ENCODE data around the gene OTOP3. TPM values are rescaled to one million over a fixed set of nuclear protein-coding genes. Genes with fewer than 3 reads are reported as not detected.

OTOP3 gene
- total and polyA plus RNA-seq, 7 experiments from 2014 or later = not detected

DNA sequence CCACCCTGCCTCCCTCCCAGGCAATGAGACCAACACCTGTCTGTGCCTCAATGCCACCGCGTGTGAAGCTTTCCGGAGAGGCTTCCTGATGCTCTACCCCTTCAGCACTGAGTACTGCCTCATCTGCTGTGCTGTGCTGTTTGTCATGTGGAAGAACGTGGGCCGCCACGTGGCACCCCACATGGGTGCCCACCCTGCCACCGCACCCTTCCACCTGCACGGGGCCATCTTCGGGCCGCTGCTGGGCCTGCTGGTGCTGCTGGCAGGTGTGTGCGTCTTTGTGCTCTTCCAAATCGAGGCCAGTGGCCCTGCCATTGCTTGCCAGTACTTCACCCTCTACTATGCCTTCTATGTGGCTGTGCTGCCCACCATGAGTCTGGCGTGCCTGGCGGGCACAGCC lies 10.9 kb downstream of the OTOP3 start:
- DNase-seq = no peak
- H3K4me3 ChIP-seq (ENCODE audit: low read length) = no peak overlapping the region
- Mint-ChIP-seq H3K36me3 (no peaks in the 10 kb centered on the region), H3K4me3 (no peak overlapping the region), H3K4me1 (no peaks in the 10 kb centered on the region), H3K9me3 (no peaks in the 10 kb centered on the region), H3K27me3 (peaks cover 4 to 20% (median 8%) of the 10 kb centered on the region in 5 donors), H3K27ac (no peak overlapping the region)
- ATAC-seq = no peak
- intact Hi-C loops (cut with micrococcal nuclease) = no loop called here
- H3K36me3 ChIP-seq (ENCODE audit: control insufficient read depth in 2 of 3, insufficient read depth in 3 of 3, low read length in 3 of 3) = no peaks in the 10 kb centered on the region
- H3K9me3 ChIP-seq (ENCODE audit: control insufficient read depth in 2 of 3, low read length in 3 of 3) = no peaks in the 10 kb centered on the region
- ChIA-PET CTCF (no interaction called here), POLR2A (no interaction called here)
- H3K4me1 ChIP-seq (ENCODE audit: control insufficient read depth in 2 of 2, insufficient read depth in 2 of 2, low read length in 2 of 2) = no peaks in the 10 kb centered on the region
- no peak overlapping the region for H3K27ac ChIP-seq (ENCODE audit: low read depth, low read length)
- H3K27me3 ChIP-seq (ENCODE audit: control insufficient read depth in 2 of 2, insufficient read depth in 2 of 2, low read length in 2 of 2) = no peaks in the 10 kb centered on the region

DNA sequence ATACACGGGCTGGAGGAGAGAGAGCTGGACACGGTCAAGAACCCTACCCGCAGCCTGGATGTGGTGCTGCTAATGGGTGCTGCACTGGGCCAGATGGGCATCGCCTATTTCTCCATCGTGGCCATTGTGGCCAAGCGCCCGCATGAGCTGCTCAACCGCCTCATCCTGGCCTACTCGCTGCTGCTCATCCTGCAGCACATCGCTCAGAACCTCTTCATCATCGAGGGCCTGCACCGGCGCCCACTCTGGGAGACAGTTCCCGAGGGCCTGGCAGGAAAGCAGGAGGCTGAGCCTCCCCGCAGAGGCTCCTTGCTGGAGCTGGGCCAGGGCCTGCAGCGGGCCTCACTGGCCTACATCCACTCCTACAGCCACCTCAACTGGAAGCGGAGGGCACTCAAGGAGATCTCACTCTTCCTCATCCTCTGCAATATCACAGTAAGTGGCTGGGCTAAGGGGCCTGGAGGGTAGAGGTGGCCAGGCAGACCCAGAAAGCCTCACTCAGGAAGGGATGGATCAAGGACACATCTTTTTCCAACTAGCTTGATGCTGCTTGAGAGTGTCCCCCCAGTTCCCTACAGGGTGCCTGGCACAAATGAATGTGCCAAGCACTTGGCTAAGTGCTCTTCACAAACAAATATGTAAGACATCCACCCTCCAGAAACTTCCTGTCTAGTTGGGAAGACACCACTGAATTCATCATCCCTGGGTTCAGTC lies 11.5 kb downstream of the OTOP3 start:
- Mint-ChIP-seq H3K27me3 (peaks cover under 1 to 17% (median 4%) of the 10 kb centered on the region in 5 donors), H3K9me3 (no peaks in the 10 kb centered on the region), H3K36me3 (no peaks in the 10 kb centered on the region), H3K4me3 (no peak overlapping the region), H3K27ac (no peak overlapping the region), H3K4me1 (no peaks in the 10 kb centered on the region)
- no peaks in the 10 kb centered on the region for H3K27me3 ChIP-seq (ENCODE audit: control insufficient read depth in 2 of 2, insufficient read depth in 2 of 2, low read length in 2 of 2)
- no peak overlapping the region for H3K4me3 ChIP-seq (ENCODE audit: low read length)
- CTCF ChIA-PET = no interaction called here
- H3K4me1 ChIP-seq (ENCODE audit: control insufficient read depth in 2 of 2, insufficient read depth in 2 of 2, low read length in 2 of 2) = no peaks in the 10 kb centered on the region
- no peaks in the 10 kb centered on the region for H3K9me3 ChIP-seq (ENCODE audit: control insufficient read depth in 2 of 3, low read length in 3 of 3)
- no peaks in the 10 kb centered on the region for H3K36me3 ChIP-seq (ENCODE audit: control insufficient read depth in 2 of 3, insufficient read depth in 3 of 3, low read length in 3 of 3)
- POLR2A ChIA-PET = no interaction called here
- ATAC-seq (no peak), DNase-seq (no peak)
- intact Hi-C loops (cut with micrococcal nuclease) = no loop called here
- no peak overlapping the region for H3K27ac ChIP-seq (ENCODE audit: low read depth, low read length)

GRCh38 chr17:74949455-74950115 lies 13.9 kb downstream of the OTOP3 start:
- no peaks in the 10 kb centered on the region for H3K36me3 Mint-ChIP-seq
- no peak overlapping the region for H3K4me3 Mint-ChIP-seq
- no peak overlapping the region for H3K4me3 ChIP-seq (ENCODE audit: low read length)
- no peak overlapping the region for H3K27ac Mint-ChIP-seq
- H3K27me3 ChIP-seq (ENCODE audit: control insufficient read depth in 2 of 2, insufficient read depth in 2 of 2, low read length in 2 of 2) = no peaks in the 10 kb centered on the region
- no peak for ATAC-seq
- POLR2A ChIA-PET = no interaction called here
- CTCF ChIA-PET = interaction anchor here (0.7 to 0.9 kb wide), 2 partner anchors 57 to 118 kb away, joined by 3 read pairs; no protein-coding TSS in a partner anchor
- no peak overlapping the region for H3K27ac ChIP-seq (ENCODE audit: low read depth, low read length)
- intact Hi-C loops (cut with micrococcal nuclease) = no loop called here
- no peaks in the 10 kb centered on the region for H3K4me1 Mint-ChIP-seq
- H3K9me3 Mint-ChIP-seq = no peaks in the 10 kb centered on the region
- H3K36me3 ChIP-seq (ENCODE audit: control insufficient read depth in 2 of 3, insufficient read depth in 3 of 3, low read length in 3 of 3) = no peaks in the 10 kb centered on the region
- DNase-seq = no peak
- H3K4me1 ChIP-seq (ENCODE audit: control insufficient read depth in 2 of 2, insufficient read depth in 2 of 2, low read length in 2 of 2) = no peaks in the 10 kb centered on the region
- no peaks in the 10 kb centered on the region for H3K9me3 ChIP-seq (ENCODE audit: control insufficient read depth in 2 of 3, low read length in 3 of 3)
- H3K27me3 Mint-ChIP-seq = peaks cover 0 to 8% (median 4%) of the 10 kb centered on the region in 5 donors

DNA sequence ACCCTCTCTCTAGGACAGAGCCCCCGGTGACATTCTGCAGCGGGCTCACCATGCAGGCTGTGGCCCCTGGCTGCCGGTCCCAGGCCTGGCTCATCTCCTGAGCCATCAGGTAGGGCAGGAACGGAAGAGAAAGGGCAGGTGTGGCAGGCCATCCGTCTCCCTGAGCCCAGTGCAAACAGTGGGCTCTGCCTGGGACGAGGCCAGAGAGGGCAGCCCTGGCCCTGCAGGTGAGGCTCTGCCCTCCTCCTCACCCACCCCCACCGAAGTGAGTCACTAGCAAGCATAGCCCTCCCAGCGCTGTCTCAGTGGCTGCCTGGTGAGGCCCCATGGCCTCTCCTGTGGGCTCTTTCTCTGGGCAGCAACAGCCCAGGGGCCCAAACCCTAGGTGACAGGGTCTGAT lies 14.5 kb downstream of the OTOP3 start:
- DNase-seq (no peak), ATAC-seq (no peak)
- POLR2A ChIA-PET = no interaction called here
- H3K9me3 Mint-ChIP-seq = no peaks in the 10 kb centered on the region
- H3K4me1 Mint-ChIP-seq = no peaks in the 10 kb centered on the region
- H3K27ac ChIP-seq (ENCODE audit: low read depth, low read length) = no peak overlapping the region
- intact Hi-C loops (cut with micrococcal nuclease) = no loop called here
- H3K4me3 Mint-ChIP-seq = no peak overlapping the region
- H3K4me3 ChIP-seq (ENCODE audit: low read length) = no peak overlapping the region
- no peaks in the 10 kb centered on the region for H3K36me3 ChIP-seq (ENCODE audit: control insufficient read depth in 2 of 3, insufficient read depth in 3 of 3, low read length in 3 of 3)
- H3K27me3 Mint-ChIP-seq = peaks cover 0 to 6% (median 2%) of the 10 kb centered on the region in 5 donors
- no peaks in the 10 kb centered on the region for H3K4me1 ChIP-seq (ENCODE audit: control insufficient read depth in 2 of 2, insufficient read depth in 2 of 2, low read length in 2 of 2)
- no peaks in the 10 kb centered on the region for H3K9me3 ChIP-seq (ENCODE audit: control insufficient read depth in 2 of 3, low read length in 3 of 3)
- CTCF ChIA-PET = no interaction called here
- H3K27ac Mint-ChIP-seq = no peak overlapping the region
- H3K36me3 Mint-ChIP-seq = peaks cover 0 to 4% (median 0%) of the 10 kb centered on the region in 5 donors
- H3K27me3 ChIP-seq (ENCODE audit: control insufficient read depth in 2 of 2, insufficient read depth in 2 of 2, low read length in 2 of 2) = no peaks in the 10 kb centered on the region

- Histone ChIP-seq H3K27ac (ENCODE audit: low read depth, low read length) (no peak overlapping the region), H3K9me3 (ENCODE audit: control insufficient read depth in 2 of 3, low read length in 3 of 3) (no peaks in the 10 kb centered on the region), H3K4me1 (ENCODE audit: control insufficient read depth in 2 of 2, insufficient read depth in 2 of 2, low read length in 2 of 2) (no peaks in the 10 kb centered on the region), H3K36me3 (ENCODE audit: control insufficient read depth in 2 of 3, insufficient read depth in 3 of 3, low read length in 3 of 3) (no peaks in the 10 kb centered on the region), H3K27me3 (ENCODE audit: control insufficient read depth in 2 of 2, insufficient read depth in 2 of 2, low read length in 2 of 2) (no peaks in the 10 kb centered on the region), H3K4me3 (ENCODE audit: low read length) (no peak overlapping the region)
- H3K36me3 Mint-ChIP-seq = peaks cover 0 to 4% (median 0%) of the 10 kb centered on the region in 5 donors
- peaks cover 0 to 4% (median 0%) of the 10 kb centered on the region in 5 donors for H3K27me3 Mint-ChIP-seq
- ATAC-seq (no peak), DNase-seq (no peak)
- no peaks in the 10 kb centered on the region for H3K9me3 Mint-ChIP-seq
- intact Hi-C loops (cut with micrococcal nuclease) = no loop called here
- POLR2A ChIA-PET = no interaction called here
- H3K4me3 Mint-ChIP-seq = no peak overlapping the region
- H3K4me1 Mint-ChIP-seq = no peaks in the 10 kb centered on the region
- CTCF ChIA-PET = no interaction called here
- H3K27ac Mint-ChIP-seq = no peak overlapping the region
These were observed 15.4 kb downstream of the OTOP3 start for GRCh38 chr17:74951065-74951464.

- Mint-ChIP-seq H3K9me3 (no peaks in the 10 kb centered on the region), H3K4me3 (no peak overlapping the region), H3K4me1 (no peaks in the 10 kb centered on the region), H3K27me3 (peaks cover 0 to 6% (median 0%) of the 10 kb centered on the region in 5 donors), H3K27ac (no peak overlapping the region), H3K36me3 (peaks cover 0 to 4% (median 0%) of the 10 kb centered on the region in 5 donors)
- DNase-seq = no peak
- no peaks in the 10 kb centered on the region for H3K27me3 ChIP-seq (ENCODE audit: control insufficient read depth in 2 of 2, insufficient read depth in 2 of 2, low read length in 2 of 2)
- ChIA-PET POLR2A (no interaction called here), CTCF (interaction anchor here (1.2 kb wide), 1 partner anchor 8 kb away, joined by 3 read pairs; no protein-coding TSS in a partner anchor)
- intact Hi-C loops (cut with micrococcal nuclease) = no loop called here
- no peak overlapping the region for H3K27ac ChIP-seq (ENCODE audit: low read depth, low read length)
- no peaks in the 10 kb centered on the region for H3K4me1 ChIP-seq (ENCODE audit: control insufficient read depth in 2 of 2, insufficient read depth in 2 of 2, low read length in 2 of 2)
- H3K9me3 ChIP-seq (ENCODE audit: control insufficient read depth in 2 of 3, low read length in 3 of 3) = no peaks in the 10 kb centered on the region
- no peak overlapping the region for H3K4me3 ChIP-seq (ENCODE audit: low read length)
- H3K36me3 ChIP-seq (ENCODE audit: control insufficient read depth in 2 of 3, insufficient read depth in 3 of 3, low read length in 3 of 3) = no peaks in the 10 kb centered on the region
- ATAC-seq = no peak
These were observed 16.2 kb downstream of the OTOP3 start for GRCh38 chr17:74951680-74952421.
